CD4-positive, alpha-beta T cell treated with Interleukin-6 at 100 ng/mL for 8 hours (primary cell): ENCODE data around the gene STX4.
"Not testable (repeated sequence)": the region's sequence is repeated elsewhere in the genome, so short reads cannot be mapped to it uniquely, and the experiment has no call there.

Experiments
- DNase-seq: peaks from one replicate; pipeline ENCODE4 v3.0.0-alpha.2; 2020; ENCODE audit warnings: mixed read lengths, low spot score

The STX4 gene

DNA sequence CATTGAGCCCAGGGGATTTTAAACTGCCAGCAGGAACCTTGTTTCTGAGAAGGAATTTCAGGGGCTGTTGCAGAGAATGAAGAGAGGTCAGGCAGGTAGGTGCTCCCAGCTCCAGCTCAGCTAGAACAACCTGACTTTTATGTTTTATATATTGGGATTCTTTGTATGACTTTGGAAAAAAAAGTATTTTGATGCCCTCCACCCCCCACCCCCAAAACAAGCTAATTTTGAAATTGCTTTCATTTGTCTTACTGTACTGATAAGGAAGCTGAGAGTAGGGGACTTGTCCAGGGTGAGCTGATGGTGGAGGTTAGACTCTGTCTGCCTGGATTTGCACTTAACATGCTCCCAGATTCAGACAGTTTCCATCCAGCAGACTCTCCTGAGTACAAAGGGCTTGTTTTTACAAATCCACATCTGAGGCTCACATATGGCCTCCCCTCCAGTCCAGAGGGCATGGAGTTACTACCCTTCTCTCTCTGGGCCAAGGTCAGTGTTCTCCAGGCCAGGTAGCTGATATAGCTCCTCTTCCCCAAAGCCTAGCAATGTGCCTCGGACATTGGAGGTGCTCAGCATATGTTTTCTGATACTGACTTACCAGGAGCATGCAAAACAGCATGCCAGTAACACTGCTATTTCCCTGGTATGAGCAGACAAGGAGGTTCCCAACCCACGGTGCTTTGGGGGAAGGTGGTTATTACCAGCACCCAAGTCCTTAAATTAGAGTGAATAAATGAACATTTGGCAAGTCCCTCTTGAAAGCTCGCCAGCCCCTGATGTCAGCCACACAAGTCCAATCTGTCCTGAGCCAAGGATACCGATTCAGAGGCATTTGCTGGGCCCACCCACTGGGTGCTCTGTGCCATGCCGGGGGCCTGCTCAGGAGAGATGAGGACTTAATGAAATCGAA, 34.3 kb upstream of the STX4 start:
- DNase-seq: no peak

DNA sequence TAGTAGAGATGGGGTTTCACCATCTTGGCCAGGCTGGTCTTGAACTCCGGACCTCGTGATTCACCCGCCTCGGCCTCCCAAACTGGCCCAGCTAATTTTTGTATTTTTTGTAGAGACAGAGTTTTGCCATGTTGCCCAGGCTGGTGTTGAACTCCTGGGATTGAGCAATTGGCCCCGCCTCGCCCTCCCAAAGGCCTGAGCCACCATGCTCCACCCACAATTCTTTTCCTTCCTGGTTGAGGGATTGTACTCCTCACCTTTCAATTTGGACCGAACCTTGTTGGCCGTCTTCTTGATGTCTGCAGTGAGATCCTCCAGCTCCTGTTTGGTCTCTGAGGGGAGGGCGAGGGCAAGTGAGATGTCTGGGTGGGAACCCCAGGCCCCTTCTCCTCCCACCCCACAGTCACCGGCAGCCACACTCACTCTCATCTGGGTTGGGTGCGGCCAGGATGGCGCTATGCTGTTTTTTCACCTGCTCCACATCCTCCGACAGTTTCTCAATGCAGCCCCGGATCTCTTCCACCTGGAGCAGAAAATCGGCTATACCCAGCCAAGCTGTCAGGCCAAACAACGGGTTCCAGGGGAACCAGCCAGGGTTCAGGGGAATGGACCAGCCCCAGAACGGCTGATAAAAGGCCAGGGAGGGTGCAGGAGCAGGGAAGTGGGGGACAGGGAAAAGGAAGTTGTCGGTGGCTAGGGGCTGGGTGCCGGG, 32.5 kb upstream of the STX4 start:
- DNase-seq: no peak

DNA sequence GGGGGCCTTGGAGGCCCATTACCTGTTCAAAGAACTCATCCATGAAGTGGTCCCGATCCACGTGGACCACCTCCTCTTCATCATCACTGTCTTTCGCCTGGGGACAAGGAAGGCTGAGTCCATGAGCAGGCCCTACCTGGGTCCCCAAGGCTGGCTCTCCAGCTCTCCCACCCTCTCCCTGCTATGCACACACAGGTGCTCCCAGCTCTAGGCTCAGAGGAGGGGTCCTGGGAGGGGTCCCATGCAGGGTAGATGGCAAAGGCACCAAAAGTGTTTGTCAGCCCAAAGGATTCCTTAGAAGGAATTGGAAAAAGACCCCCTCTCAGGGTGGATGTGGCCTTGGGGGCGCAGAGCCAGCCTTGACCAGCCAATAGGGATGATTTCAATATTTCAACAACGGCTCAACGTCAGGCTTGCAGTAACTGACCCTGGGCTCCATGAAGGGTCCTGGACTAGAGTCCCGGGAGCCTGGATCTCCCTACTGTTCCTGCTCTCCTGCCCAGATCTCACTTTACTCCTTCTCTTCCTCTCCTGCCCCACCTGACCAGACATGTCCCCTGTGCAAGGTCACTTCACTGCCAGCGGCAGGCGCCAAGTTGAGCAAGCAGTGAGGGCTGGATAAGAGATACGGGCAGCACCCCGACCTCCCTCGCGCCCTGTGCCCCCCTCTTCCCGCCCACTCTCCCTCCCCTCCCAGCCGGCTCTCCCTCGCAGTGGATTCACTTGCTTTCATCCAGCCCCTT, 31.7 kb upstream of the STX4 start:
- no peak for DNase-seq

DNA sequence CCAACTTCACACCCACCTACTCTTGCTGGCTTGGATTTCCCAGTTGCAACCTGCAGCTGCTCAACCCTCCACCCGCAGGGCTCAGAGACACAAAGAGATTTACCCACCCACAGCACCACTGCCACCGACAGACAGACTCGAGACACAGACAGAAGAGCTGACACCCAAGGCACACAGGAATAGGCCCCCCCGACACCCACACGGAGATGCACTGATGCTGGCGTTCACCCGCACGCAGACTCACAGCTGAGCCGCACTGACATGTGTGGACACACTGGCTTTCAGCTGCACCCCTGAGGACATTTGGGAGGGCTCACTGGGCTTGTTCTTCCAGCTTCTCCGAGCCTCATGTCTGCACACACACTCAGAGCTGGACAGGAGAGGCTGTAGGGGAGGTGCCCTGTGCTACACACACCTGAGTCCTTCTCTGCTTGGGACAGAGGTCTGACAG, 31.1 kb upstream of the STX4 start:
- DNase-seq: no peak

DNA sequence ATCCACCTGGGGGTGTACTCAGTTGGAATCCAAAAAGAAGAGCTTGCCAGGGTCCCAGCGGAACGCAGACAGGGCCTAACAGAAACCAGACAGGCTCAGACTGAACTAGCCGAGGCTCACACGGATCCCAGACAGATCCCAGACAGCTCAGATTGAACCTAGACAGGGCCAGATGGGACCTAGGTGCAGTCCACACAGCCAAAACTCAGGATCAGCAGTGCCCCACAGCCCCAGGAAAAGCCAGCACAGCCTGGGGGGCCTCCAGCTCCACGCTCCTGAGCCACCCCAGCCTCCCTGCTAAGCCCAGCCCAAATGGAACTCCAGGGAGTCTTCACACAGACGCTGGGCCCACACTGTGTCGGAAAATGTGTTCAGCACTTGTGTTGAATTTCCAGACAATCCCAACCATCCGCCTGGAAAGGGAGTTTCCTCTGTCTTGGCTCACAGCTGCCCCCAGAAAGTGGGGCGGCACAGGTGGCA, 30.5 kb upstream of the STX4 start:
- DNase-seq: no peak

- DNase-seq: no peak
These were observed 29.6 kb upstream of the STX4 start for GRCh38 chr16:31003744-31004143.

DNA sequence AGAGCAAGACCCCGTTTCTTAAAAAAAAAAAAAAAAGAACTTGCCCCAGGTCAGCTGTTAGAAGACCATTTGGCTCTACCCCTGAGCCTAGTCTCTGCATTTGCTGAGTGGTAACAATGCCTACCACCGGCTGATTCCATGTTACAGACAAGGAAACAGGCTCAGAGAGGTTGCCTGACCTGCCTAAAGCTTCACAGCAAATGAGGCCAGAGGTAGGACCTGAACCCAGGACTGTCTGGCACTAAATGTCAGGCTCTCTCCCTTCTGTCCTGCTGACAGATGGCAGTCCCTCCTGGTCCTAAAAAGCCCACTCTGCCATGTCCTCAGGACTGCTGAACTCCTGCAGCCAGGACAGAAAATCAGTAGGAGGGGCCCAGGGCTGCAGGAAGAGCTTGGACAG, 28.7 kb upstream of the STX4 start:
- DNase-seq: no peak

GRCh38 chr16:31005350-31006085, 27.8 kb upstream of the STX4 start:
- no peak for DNase-seq

GRCh38 chr16:31006086-31006385, 27.3 kb upstream of the STX4 start:
- no peak for DNase-seq

DNA sequence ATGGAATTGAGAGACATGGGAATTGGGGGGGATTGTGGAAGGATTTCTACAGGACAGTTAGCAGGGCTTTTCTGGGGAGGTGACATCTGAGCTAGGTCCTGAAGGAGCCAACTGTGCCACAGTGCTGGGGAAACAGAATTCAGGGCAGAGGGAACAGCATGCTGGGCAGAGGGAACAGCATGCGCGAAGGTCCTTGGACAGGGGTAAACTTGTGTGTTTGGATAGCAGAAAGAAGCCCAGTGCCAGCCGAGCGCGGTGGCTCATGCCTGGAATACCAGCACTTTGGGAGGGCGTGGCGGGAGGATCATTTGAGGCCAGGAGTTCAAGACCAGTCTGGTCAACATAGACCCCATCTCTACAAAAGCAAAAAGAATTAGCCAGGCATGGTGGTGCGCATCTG, 26.8 kb upstream of the STX4 start:
- DNase-seq: no peak

GRCh38 chr16:31007684-31008083, 25.7 kb upstream of the STX4 start:
- DNase-seq: no peak

- DNase-seq: no peak
These were observed 25.2 kb upstream of the STX4 start for GRCh38 chr16:31008149-31008548.

DNA sequence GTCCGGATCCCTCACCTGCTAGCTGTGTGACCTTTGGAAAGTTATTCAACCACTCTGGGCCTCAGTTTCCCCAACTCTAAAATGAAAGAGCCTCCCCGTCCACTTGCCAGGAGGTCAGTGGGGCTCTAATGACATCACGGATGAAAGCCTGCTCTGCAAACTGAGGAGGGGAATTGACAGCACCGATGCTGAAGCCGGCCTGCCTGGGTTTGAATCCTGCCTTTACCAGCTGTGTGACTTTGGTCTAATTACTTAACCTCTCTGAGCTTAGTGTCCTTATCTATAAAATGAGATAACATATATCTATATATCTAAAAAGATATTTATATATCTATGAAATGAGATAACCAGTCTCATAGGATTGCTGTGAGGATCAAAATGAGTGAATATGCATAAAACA, 24.8 kb upstream of the STX4 start:
- no peak for DNase-seq

GRCh38 chr16:31009120-31009519, 24.2 kb upstream of the STX4 start:
- DNase-seq: no peak

GRCh38 chr16:31009894-31010584, 23.3 kb upstream of the STX4 start:
- DNase-seq: no peak

DNA sequence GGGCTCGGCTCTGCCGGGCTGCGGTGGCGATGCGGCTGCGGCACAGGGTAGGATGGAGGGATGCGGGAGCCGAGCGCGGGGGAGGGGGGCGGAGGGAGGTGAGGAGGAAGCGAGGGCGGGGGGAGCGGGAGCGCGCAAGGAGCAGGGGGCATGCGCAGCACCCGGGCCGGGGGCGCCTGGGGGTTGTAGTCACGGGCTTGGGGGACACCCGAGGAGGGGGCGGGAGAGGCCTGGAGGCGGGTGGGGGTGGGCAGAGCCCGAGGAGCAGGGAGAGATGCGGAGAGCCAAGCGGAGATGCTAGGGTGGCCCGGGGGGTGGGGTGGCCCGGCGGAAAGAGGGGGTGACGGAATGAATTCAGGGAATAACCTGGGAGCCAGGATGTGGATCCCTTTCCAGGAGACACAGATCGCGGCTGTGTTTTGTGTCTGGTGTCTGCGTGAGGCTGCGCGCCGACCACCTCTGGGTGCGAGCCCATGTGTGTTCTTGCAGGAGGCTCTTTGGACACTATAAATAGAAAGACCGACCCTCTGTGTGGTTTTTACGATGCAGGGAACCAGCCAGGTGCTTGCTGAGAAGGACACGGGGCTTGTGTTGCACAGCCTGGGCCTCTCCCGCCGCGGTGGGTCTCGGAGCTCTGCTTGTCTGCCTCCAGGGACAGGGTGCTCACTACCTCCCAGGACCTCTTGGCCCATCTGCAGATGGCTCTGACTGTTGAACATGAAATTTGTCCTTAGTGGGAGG, 22.6 kb upstream of the STX4 start, which contains the start of gene STX1B:
TSS of gene STX1B (minus strand) at position 54 of the 741 bp plus-strand sequence. CDS start 242 bp downstream, outside the sequence.
- DNase-seq: peak; percentile 62

DNA sequence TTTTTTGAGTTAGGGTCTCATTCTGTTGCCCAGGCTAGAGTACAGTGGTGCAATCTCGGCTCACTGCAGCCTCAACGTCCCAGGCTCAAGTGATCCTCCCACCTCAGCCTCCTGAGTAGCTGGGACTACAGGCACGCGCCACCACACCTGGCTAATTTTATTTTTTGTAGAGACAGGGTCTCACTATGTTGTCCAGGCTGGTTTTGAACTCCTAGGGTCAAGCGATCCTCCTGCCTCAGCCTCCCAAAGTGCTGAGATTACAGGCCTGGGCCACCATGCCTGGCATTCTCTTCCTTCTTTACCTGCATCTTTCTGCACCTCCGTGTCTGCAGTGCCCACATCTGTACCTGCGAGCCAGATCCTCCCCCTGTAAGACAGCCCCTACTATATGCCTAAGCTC, 21.5 kb upstream of the STX4 start:
- DNase-seq: not testable (repeated sequence)

- not testable (repeated sequence) for DNase-seq
These were observed 20.1 kb upstream of the STX4 start for GRCh38 chr16:31013292-31013691.

- DNase-seq: no peak
These were observed 17.3 kb upstream of the STX4 start for GRCh38 chr16:31016018-31016417.

GRCh38 chr16:31017756-31018155, 15.6 kb upstream of the STX4 start:
- not testable (repeated sequence) for DNase-seq
